ENCODE measurements around the gene NIBAN1.
A peak's percentile ranks its signal among the peaks of the same experiment; 100 is the strongest.
"Not testable (repeated sequence)": the region's sequence is repeated elsewhere in the genome, so short reads cannot be mapped to it uniquely, and the experiment has no call there.

Gene NIBAN1

DNA sequence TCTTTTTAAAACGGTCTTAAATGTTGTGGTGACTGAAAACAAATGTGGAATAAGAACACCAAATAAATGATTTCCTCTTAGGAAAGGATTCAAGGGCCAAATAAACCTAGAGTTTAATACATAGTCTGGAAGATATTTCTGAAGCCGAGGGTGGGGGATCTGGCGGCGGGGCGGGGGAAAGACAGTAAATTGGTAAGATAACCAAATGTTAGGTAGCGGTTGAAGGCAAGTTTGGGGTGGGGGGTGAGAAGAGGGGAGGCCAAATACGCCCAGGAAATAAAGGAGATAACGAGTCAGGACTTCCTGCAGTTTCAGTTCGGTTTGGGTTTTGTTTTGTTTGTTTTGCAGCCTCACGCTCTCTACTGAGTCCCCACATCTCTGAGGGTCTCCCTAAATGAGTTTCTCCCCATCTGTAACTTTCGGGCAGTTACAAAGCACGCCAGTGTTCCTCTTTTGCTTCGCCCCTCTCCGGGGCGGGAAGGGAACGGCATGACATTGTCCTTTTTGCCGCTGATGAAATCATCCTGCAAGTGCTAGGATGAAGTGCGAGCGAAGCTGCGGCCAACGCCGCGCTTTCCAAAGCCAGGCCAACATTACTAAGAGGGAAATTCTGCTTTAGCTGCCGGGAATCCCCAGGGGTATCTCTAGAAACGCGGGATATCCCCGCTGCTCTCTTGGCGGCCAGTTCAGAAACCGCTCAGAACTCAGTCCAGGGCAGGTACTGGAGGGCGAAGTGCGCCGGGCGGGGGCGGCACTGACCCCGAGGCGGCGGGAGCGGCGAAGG lies 844 bp downstream of the NIBAN1 start:
- peak; percentile 38 to 59 for DNase-seq (ENCODE audit: low read depth in 2 of 2)

DNA sequence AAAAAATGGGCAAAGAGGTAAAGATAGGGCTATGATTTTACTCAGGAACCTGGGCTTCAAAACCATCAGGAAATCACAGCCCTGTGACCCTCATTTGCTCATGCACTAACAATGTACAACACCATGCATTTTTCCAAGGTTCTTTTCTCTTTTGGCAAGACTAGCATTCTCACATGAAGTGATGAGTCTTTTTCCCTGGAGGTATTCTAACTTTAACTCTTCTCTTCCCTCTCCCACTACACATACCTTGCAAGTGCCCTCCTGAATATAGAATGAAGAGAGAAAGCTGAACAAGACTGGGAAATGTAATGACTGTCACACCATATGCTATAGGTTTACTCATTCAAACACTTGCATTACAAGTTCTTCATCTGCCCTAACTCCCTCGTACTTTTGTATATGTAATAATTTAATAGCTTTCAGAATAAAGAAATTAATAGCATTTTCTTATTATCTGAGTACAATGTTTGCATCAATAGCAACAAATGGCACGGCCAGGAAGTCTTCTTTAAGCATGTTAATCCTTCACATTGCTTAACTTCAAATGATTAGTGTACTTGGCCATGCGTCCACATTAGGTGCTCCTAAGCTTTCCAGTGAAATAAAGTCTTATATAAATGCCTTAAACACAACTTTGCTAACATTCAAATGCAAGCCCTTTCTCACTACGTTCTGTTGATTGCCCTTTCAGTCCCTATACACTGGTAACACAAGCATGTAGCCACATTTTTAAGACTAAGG lies 1.8 kb downstream of the NIBAN1 start:
- no peak for DNase-seq (ENCODE audit: low read depth in 2 of 2)

GRCh38 chr1:184971522-184972265 lies 2.6 kb downstream of the NIBAN1 start:
- DNase-seq (ENCODE audit: low read depth in 2 of 2) = no peak

- no peak for DNase-seq (ENCODE audit: low read depth in 2 of 2)
Observed at GRCh38 chr1:184970691-184971161, 3.6 kb downstream of the NIBAN1 start.

DNA sequence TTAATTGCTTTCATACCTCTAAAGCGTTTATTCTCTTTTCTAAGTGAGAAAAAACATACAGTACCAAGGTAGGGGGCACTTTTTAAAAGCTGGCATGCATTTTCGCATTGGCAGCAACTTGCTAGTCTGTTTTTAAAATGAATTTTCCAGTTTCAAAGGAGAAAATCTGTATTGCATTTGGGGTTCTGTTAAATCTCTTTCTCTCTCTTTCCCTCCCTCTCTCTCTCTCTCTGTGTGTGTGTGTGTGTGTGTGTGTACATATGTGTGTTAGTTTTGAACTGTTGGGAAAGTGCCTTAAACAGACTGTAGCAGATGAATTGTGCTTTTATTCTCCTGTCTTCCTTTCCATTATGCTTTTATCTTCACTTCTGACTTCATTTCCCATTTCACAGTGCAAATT lies 7.3 kb downstream of the NIBAN1 start:
- no peak for DNase-seq (ENCODE audit: low read depth in 2 of 2)

GRCh38 chr1:184965944-184966860 lies 8.1 kb downstream of the NIBAN1 start:
- no peak for DNase-seq (ENCODE audit: low read depth in 2 of 2)

DNA sequence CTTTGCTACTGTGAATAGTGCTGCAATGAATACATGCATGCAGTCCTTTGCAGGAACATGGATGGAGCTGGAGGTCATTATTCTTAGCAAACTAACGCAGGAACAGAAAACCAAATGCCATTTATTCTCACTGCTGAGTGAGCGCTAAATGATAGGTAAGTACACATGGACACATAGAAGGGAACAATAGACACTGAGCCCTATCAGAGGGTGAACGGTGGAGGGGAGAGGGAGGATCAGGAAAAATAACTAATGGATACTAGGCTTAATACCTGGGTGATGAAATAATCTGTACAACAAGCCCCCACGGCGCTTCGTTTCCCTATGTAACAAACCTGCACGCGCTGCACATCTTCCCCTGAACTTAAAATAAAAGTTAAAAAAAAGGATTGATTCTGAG lies 8.9 kb downstream of the NIBAN1 start:
- DNase-seq (ENCODE audit: low read depth in 2 of 2) = no peak

DNA sequence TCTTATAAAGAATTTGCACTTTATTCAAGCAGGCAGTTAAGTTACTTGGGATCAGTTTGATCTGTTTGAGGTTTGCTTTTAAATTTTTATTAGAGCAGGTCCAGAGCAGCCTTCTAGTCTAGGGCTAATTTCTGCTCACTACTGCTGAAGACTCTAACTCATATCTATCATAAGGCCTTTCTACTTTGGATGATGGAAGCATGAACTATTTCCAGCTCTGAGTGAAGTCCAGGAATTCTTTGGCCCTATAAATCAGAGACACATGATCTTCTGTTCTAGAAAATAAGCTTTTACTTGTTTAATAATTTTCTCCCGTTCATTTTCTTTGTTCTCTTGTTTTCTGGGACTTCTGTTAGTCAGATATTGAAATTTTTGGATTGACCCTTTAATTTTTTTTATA lies 14.7 kb downstream of the NIBAN1 start:
- no peak for DNase-seq (ENCODE audit: low read depth in 2 of 2)

DNA sequence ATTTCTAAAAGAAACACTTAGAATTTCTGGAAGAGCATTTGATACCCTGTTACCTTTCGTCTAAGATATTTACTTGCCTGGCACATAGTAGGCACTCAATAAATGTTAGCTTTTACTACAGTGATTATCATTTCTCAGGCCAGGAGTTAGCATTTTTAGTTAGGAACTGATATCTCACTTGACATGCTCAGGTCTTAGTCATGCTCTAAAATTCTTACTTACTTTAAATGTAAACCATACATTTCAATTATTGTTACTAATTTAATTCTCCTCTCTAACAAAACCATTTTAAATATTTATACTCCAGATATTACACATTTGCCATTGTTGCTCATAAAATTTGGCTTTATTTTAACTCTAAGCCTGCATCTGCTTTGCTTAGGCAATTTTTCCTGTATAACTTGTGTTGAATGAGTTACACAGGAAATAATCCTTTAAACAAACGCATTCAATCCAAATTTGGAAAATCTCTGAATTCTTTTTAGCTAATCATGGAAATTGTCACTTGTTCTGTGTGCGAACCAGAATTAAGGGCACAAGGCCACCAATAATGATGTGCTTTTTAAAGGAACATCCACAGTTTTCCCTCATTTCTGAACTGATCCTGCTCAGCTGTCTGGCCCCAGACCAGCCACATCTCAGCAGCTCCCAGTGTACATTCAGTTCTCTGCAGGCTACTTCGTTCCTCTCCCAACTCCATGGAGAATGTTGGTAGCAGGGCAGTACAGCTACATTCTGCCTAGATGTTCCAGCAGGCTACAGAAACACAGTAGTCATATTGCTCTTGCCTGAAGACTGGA lies 15.6 kb downstream of the NIBAN1 start:
- DNase-seq (ENCODE audit: low read depth in 2 of 2) = no peak

- DNase-seq (ENCODE audit: low read depth in 2 of 2) = not testable (repeated sequence)
Observed at GRCh38 chr1:184957901-184958300, 16.4 kb downstream of the NIBAN1 start.

DNA sequence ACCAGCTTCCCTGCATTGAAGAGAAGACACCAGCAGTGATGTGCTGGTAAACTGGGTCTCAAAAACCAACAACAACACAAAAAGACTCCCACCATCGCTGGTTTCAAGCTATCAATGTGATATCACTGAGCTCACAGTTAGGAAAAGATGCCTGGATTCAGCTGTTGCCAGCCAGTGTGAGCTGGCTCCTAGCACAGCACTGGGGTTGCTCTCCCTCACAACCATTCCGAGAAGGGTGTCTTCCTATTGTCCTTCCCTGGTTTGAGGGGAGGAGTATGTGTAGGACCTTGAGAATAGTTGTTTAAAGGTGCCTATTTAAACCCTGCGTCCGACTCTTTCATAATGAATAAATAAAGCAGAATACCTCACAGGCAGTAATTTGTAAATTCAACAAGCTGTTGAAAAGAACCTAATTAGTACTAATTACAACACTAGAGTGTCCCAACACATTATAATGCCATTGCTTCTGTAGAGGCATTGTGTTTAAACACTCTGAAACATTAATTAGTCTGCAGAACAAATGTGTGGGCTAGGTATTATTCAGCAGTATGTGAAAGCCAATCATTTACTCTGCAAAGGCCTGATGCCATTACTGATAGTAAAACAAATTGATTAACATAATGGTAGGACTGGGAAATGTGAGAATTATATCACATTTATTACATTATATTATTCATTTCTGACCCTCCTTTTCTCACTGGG lies 17.2 kb downstream of the NIBAN1 start:
- DNase-seq (ENCODE audit: low read depth in 2 of 2) = no peak

- no peak for DNase-seq (ENCODE audit: low read depth in 2 of 2)
Observed at GRCh38 chr1:184954232-184954995, 19.9 kb downstream of the NIBAN1 start.

DNA sequence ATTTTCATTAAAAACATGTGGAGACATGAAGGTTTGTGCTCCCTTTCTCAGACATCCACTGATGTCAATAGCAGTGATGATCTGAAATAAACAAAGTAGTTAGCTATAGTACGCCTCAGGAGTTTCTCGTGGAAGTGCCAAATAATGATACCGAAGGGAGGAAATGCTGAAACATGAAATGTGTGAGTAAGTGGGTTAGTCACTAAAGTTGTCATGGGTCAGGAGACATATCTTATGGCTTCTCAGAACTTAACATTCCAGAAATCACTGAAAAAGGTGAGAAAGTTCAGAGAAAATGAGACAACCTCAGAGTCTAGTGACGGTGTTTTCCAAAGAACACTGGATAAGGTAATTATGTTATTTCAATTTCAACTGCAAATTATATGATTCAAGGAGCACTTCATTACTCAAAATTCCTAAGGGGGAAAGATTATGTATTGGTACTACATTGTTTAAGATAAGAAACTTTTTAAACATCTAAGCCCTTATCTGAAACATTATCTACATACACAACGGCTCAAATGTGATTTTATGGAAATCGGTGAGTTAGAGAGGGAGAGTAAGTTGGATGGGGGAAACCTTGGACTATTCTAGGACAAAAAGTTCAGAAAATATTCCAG lies 20.6 kb downstream of the NIBAN1 start:
- no peak for DNase-seq (ENCODE audit: low read depth in 2 of 2)

GRCh38 chr1:184952428-184952827 lies 21.9 kb downstream of the NIBAN1 start:
- DNase-seq (ENCODE audit: low read depth in 2 of 2) = no peak

DNA sequence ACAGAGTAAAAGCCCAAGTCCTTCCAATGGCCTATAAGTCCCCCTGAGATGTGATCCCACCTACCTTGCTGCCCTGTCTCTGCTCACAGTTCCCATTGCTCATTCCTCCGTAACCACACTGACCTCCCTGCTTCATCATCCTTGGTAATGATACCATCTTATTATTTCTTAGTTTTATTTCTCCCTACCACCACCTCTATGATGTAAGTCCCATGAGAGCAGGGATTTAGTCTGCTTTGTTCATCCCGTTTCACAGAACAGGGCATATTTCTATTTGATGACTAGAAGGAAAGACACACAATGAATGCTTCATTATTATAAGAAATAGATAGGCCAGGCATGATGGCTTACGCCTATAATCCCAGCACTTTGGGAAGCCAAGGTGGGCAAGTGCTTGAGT lies 22.5 kb downstream of the NIBAN1 start:
- no peak for DNase-seq (ENCODE audit: low read depth in 2 of 2)

- DNase-seq (ENCODE audit: low read depth in 2 of 2) = no peak
Observed at GRCh38 chr1:184950906-184951305, 23.4 kb downstream of the NIBAN1 start.

DNA sequence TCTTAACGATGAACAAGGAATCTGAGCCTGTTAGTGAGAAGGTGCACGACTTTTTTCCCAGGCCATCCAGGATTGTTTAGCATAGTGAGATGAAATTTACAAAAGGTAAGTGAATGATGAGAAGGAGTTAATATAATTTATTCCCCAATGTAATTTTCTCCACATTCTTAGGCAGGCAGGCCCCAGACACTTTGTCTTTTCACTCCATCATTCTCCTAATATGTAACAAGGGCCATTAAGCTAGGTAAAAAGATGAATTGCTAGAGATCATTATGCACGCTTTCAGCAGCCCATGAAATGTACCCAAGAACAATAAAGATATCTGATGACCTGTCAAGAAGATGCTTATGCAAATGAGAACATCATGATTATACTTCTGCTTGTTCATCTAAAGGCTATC lies 24.1 kb downstream of the NIBAN1 start:
- no peak for DNase-seq (ENCODE audit: low read depth in 2 of 2)

GRCh38 chr1:184947497-184948256 lies 26.6 kb downstream of the NIBAN1 start:
- no peak for DNase-seq (ENCODE audit: low read depth in 2 of 2)

All from stimulated activated CD4-positive, alpha-beta T cell treated with anti-CD3 and anti-CD28 coated beads, Interleukin-4, amount 100 ng/mL, for 48 hours (primary cell).